Measurements from ENCODE around the gene DDX55. TPM values are rescaled to one million over a fixed set of nuclear protein-coding genes. Genes with fewer than 3 reads are reported as not detected.

Gene DDX55
- total RNA-seq, 5 donors from 2014 or later (not counting 1 experiment from before 2014, with no cell fraction given), result 28.9 to 45.8 (median 41.8) TPM

DNA sequence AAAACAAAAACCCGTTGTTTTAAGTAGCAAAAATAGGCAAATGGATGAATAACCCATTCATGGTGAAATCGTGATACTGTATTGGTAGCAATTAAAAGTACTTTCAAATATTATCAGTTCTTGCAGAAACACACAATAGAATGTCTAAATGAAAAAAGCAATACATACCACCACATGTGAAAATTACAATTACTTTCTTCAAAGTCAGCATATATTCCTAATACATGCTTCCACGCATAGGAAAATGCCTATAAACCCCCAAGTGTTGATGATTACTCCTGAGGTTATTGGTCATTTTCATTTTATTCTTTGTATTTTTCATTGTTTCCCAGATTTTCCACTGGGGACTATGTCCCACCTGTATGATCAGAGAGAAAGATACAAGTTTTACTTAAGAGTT is 15.2 kb downstream of the DDX55 start:
- DNase-seq (no peak), ATAC-seq (replicated peaks in 1 of 4) (no peak)
- no peak overlapping the region for H3K4me3 Mint-ChIP-seq
- H3K4me1 Mint-ChIP-seq, result peaks cover 0 to 3% (median 2%) of the 10 kb centered on the region in 3 donors
- Histone ChIP-seq H3K4me3 (ENCODE audit: control insufficient read depth in 1 of 2, extremely low read depth in 1 of 2, low read length in 1 of 2) (no peak overlapping the region), H3K36me3 (ENCODE audit: control insufficient read depth in 2 of 2, extremely low read depth in 1 of 2, insufficient read depth in 1 of 2, low read length in 1 of 2) (peaks cover 24 to 91% of the 10 kb centered on the region in 2 donors), H3K27me3 (replicated peaks in 1 of 2; ENCODE audit: control insufficient read depth in 2 of 2, extremely low read depth in 1 of 2, insufficient read depth in 2 of 2, low read length in 1 of 2) (no peaks in the 10 kb centered on the region), H3K27ac (ENCODE audit: low read length) (no peak overlapping the region), H3K4me1 (ENCODE audit: control insufficient read depth in 1 of 2, extremely low read depth in 1 of 2, insufficient read depth in 2 of 2, low read length in 2 of 2) (peaks cover 0 to 5% of the 10 kb centered on the region in 2 experiments), H3K9me3 (no peaks in the 10 kb centered on the region)
- no peak overlapping the region for H3K27ac Mint-ChIP-seq
- no peaks in the 10 kb centered on the region for H3K27me3 Mint-ChIP-seq
- ChIA-PET CTCF (no interaction called here), POLR2A (no interaction called here)
- peaks cover 71% of the 10 kb centered on the region for H3K36me3 Mint-ChIP-seq
- H3K9me3 Mint-ChIP-seq, result no peaks in the 10 kb centered on the region
- WGBS (ENCODE audit: insufficient coverage), result no CpG with 5 or more reads among the region's 3 CpGs

DNA sequence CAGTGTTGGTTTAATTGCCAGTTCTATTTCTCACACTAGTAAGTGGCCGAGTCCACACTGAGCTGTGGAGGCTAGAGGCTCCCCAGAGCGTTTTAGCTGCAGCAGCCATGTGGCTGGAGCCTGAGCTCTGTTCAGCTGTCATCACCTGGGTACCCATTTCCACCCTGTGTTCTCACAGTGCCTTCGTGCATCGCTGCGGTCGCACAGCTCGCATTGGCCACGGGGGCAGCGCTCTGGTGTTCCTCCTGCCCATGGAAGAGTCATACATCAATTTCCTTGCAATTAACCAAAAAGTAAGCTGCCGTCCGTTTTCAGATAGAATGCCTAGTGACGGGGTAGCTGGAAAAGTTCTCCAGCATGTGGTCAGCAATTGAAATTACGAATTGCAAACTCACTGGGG is 15.7 kb downstream of the DDX55 start:
- DNase-seq, result no peak
- Mint-ChIP-seq H3K4me3 (no peak overlapping the region), H3K4me1 (peaks cover 0 to 3% (median 2%) of the 10 kb centered on the region in 3 donors), H3K27me3 (no peaks in the 10 kb centered on the region), H3K9me3 (no peaks in the 10 kb centered on the region), H3K27ac (no peak overlapping the region), H3K36me3 (peaks cover 70% of the 10 kb centered on the region)
- no peak overlapping the region for H3K4me3 ChIP-seq (ENCODE audit: control insufficient read depth in 1 of 2, extremely low read depth in 1 of 2, low read length in 1 of 2)
- H3K27ac ChIP-seq (ENCODE audit: low read length), result no peak overlapping the region
- H3K4me1 ChIP-seq (ENCODE audit: control insufficient read depth in 1 of 2, extremely low read depth in 1 of 2, insufficient read depth in 2 of 2, low read length in 2 of 2), result peaks cover 0 to 5% of the 10 kb centered on the region in 2 experiments
- no peaks in the 10 kb centered on the region for H3K9me3 ChIP-seq
- ChIA-PET CTCF (no interaction called here), POLR2A (no interaction called here)
- peaks cover 27 to 91% of the 10 kb centered on the region in 2 donors for H3K36me3 ChIP-seq (ENCODE audit: control insufficient read depth in 2 of 2, extremely low read depth in 1 of 2, insufficient read depth in 1 of 2, low read length in 1 of 2)
- no peaks in the 10 kb centered on the region for H3K27me3 ChIP-seq (replicated peaks in 1 of 2; ENCODE audit: control insufficient read depth in 2 of 2, extremely low read depth in 1 of 2, insufficient read depth in 2 of 2, low read length in 1 of 2)
- no peak for ATAC-seq (replicated peaks in 1 of 4)
- WGBS (ENCODE audit: insufficient coverage), result 98% methylated on average over 9 of the region's 13 CpGs

DNA sequence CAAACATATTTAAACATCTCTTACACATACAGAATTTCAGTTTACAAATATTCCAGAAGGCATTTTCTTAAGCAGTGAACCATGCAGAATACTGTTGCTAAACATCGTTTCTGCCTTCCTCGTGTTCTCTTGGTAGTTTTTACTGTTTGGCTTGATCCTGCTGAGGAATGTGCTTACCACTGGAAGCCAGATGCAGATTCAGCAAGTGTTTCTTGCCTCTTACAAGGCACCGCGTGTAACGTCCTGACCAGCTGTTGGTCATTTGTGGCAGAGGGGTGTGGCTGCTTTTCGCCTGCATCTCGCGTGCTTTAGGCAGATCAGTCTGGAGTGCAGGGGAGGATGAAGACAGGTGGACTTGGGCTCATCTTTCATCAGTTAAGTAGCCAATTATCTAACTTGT is 19.2 kb downstream of the DDX55 start:
- ChIA-PET POLR2A (no interaction called here), CTCF (interaction anchor here in 1 of 2 donors (0.6 kb wide), 1 partner anchor 280 kb away, joined by 3 read pairs; no protein-coding TSS in a partner anchor)
- H3K4me3 Mint-ChIP-seq, result no peak overlapping the region
- Histone ChIP-seq H3K36me3 (ENCODE audit: control insufficient read depth in 2 of 2, extremely low read depth in 1 of 2, insufficient read depth in 1 of 2, low read length in 1 of 2) (peaks cover 12 to 84% of the 10 kb centered on the region in 2 donors), H3K4me3 (ENCODE audit: control insufficient read depth in 1 of 2, extremely low read depth in 1 of 2, low read length in 1 of 2) (no peak overlapping the region), H3K9me3 (no peaks in the 10 kb centered on the region), H3K4me1 (ENCODE audit: control insufficient read depth in 1 of 2, extremely low read depth in 1 of 2, insufficient read depth in 2 of 2, low read length in 2 of 2) (peaks cover 0 to 5% of the 10 kb centered on the region in 2 experiments), H3K27me3 (replicated peaks in 1 of 2; ENCODE audit: control insufficient read depth in 2 of 2, extremely low read depth in 1 of 2, insufficient read depth in 2 of 2, low read length in 1 of 2) (no peaks in the 10 kb centered on the region), H3K27ac (ENCODE audit: low read length) (no peak overlapping the region)
- no peak for ATAC-seq (replicated peaks in 1 of 4)
- H3K4me1 Mint-ChIP-seq, result peaks cover 2 to 3% (median 3%) of the 10 kb centered on the region in 3 donors
- no peak for DNase-seq
- H3K9me3 Mint-ChIP-seq, result no peaks in the 10 kb centered on the region
- peaks cover 60% of the 10 kb centered on the region for H3K36me3 Mint-ChIP-seq
- H3K27ac Mint-ChIP-seq, result no peak overlapping the region
- 85% methylated on average over 6 of the region's 8 CpGs for WGBS (ENCODE audit: insufficient coverage)
- no peaks in the 10 kb centered on the region for H3K27me3 Mint-ChIP-seq

DNA sequence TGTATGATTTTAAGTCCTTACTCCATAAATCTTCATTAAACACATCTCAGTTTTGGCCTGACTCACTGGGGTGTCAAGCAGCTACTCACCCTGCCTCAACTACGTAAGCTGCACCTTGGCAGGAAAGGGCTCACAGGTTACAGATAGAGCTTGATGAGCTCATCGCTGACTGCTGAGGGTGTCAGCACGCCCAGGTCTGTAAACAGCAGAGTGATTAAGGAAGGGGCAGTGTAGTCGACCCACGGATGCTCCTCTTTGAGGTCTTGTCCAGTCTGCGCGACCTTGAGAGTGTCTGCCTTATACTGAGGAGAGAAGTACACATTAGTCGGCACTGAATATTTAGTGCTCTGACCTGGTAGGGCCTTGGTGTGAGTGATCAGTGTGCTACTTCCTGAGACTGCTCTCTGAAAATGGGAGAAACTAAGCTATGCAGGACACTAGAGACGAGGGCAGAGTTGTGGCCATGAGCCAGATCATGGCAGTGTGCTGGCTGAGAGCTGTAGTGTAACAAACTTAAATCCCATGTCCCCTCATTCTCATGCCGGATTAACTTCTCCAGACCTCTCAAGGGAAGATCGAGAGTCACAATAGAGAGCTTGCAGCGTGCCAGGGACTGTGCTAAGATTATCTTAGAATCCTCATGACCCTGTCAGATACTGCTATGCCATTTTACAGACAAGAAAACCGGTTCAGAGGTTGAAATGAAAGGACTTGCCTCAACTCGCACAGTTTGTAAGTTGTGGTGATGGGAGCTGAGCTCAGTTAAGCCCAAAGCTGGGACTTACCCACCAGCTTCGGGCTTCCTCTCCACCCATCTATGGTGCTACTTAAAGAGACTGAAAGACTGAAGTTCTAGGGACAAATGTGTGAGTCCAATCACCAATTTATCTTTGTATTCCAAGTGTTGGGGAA is 20.0 kb downstream of the DDX55 start:
- ATAC-seq (replicated peaks in 1 of 4) (no peak), DNase-seq (no peak)
- Mint-ChIP-seq H3K4me1 (peaks cover 2 to 6% (median 3%) of the 10 kb centered on the region in 3 donors), H3K27me3 (no peaks in the 10 kb centered on the region), H3K9me3 (no peaks in the 10 kb centered on the region), H3K36me3 (peaks cover 61% of the 10 kb centered on the region), H3K27ac (no peak overlapping the region), H3K4me3 (no peak overlapping the region)
- Histone ChIP-seq H3K36me3 (ENCODE audit: control insufficient read depth in 2 of 2, extremely low read depth in 1 of 2, insufficient read depth in 1 of 2, low read length in 1 of 2) (peaks cover 15 to 84% of the 10 kb centered on the region in 2 donors), H3K4me1 (ENCODE audit: control insufficient read depth in 1 of 2, extremely low read depth in 1 of 2, insufficient read depth in 2 of 2, low read length in 2 of 2) (peaks cover 0 to 5% of the 10 kb centered on the region in 2 experiments), H3K27me3 (replicated peaks in 1 of 2; ENCODE audit: control insufficient read depth in 2 of 2, extremely low read depth in 1 of 2, insufficient read depth in 2 of 2, low read length in 1 of 2) (no peaks in the 10 kb centered on the region), H3K4me3 (ENCODE audit: control insufficient read depth in 1 of 2, extremely low read depth in 1 of 2, low read length in 1 of 2) (no peak overlapping the region), H3K27ac (ENCODE audit: low read length) (no peak overlapping the region), H3K9me3 (no peaks in the 10 kb centered on the region)
- WGBS (ENCODE audit: insufficient coverage), result 92% methylated on average over 8 of the region's 15 CpGs
- ChIA-PET CTCF (interaction anchor here in 1 of 2 donors (0.5 to 0.6 kb wide), 2 partner anchors 407 to 1624 kb away, joined by 3 read pairs; no protein-coding TSS in a partner anchor), POLR2A (no interaction called here)

GRCh38 chr12:123633379-123634141 is 31.7 kb downstream of the DDX55 start, which contains the start of the genes EIF2B1 and GTF2H3:
Gene EIF2B1, minus strand, starts transcription at chr12:123633686. Its CDS starts 129 bp downstream, at chr12:123633557.
Gene GTF2H3, plus strand, starts transcription at chr12:123633829. Its CDS starts 31 bp downstream, at chr12:123633860.
- Histone ChIP-seq H3K9me3 (no peaks in the 10 kb centered on the region), H3K27ac (ENCODE audit: low read length) (peak within 1 kb of the TSS; percentile 80), H3K4me1 (ENCODE audit: control insufficient read depth in 1 of 2, extremely low read depth in 1 of 2, insufficient read depth in 2 of 2, low read length in 2 of 2) (peaks cover 5 to 18% of the 10 kb centered on the region in 2 experiments), H3K36me3 (ENCODE audit: control insufficient read depth in 2 of 2, extremely low read depth in 1 of 2, insufficient read depth in 1 of 2, low read length in 1 of 2) (peaks cover 0 to 26% of the 10 kb centered on the region in 2 donors), H3K4me3 (ENCODE audit: control insufficient read depth in 1 of 2, extremely low read depth in 1 of 2, low read length in 1 of 2) (peak within 1 kb of the TSS; percentile 69 to 91), H3K27me3 (replicated peaks in 1 of 2; ENCODE audit: control insufficient read depth in 2 of 2, extremely low read depth in 1 of 2, insufficient read depth in 2 of 2, low read length in 1 of 2) (no peaks in the 10 kb centered on the region)
- ChIA-PET CTCF (interaction anchor here in 1 of 2 donors (0.6 kb wide), 1 partner anchor 317 kb away, joined by 7 read pairs; no protein-coding TSS in a partner anchor), POLR2A (no interaction called here)
- H3K4me3 Mint-ChIP-seq, result peak within 1 kb of the TSS; percentile 87 to 94 (median 90)
- no peaks in the 10 kb centered on the region for H3K9me3 Mint-ChIP-seq
- peaks cover 25 to 40% (median 26%) of the 10 kb centered on the region in 3 donors for H3K4me1 Mint-ChIP-seq
- H3K27me3 Mint-ChIP-seq, result no peaks in the 10 kb centered on the region
- peak; percentile 88 to 98 (median 96) for DNase-seq
- under 1% methylated on average over 51 of the region's 52 CpGs for WGBS (ENCODE audit: insufficient coverage)
- H3K36me3 Mint-ChIP-seq, result peaks cover 21% of the 10 kb centered on the region
- peak within 1 kb of the TSS; percentile 92 to 95 for H3K27ac Mint-ChIP-seq
- peak; percentile 91 to 98 (median 96) for ATAC-seq (replicated peaks in 1 of 4)

DNA sequence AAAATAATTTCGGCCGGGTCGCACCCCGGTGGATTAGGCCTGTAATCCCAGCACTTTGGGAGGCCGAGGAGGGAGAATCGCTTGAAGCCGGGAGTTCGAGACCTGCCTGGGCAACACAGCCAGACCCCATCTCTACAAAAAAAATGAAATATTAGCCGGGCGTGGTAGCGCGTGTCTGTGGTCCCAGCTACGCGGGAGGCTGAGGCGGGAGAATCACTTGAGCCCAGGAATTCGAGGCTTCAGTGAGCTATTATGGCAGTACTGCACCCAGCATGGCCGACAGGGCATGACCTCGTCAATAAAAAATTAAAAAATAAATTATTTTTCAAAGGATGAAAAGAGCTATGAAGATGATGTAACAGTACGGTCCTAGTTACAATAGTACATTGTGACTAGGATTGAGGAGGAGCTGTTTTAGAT is 32.3 kb downstream of the DDX55 start:
- no peaks in the 10 kb centered on the region for H3K27me3 ChIP-seq (replicated peaks in 1 of 2; ENCODE audit: control insufficient read depth in 2 of 2, extremely low read depth in 1 of 2, insufficient read depth in 2 of 2, low read length in 1 of 2)
- peak overlapping the region; percentile 92 to 95 for H3K27ac Mint-ChIP-seq
- H3K9me3 Mint-ChIP-seq, result no peaks in the 10 kb centered on the region
- 15% methylated on average over 11 of the region's 19 CpGs for WGBS (ENCODE audit: insufficient coverage)
- no peak for ATAC-seq (replicated peaks in 1 of 4)
- H3K4me1 Mint-ChIP-seq, result peaks cover 25 to 40% (median 26%) of the 10 kb centered on the region in 3 donors
- CTCF ChIA-PET, result interaction anchor here in 1 of 2 donors (0.6 kb wide), 1 partner anchor 317 kb away, joined by 7 read pairs; no protein-coding TSS in a partner anchor
- H3K4me1 ChIP-seq (ENCODE audit: control insufficient read depth in 1 of 2, extremely low read depth in 1 of 2, insufficient read depth in 2 of 2, low read length in 2 of 2), result peaks cover 5 to 18% of the 10 kb centered on the region in 2 experiments
- H3K4me3 Mint-ChIP-seq, result peak overlapping the region; percentile 87 to 94 (median 90)
- H3K4me3 ChIP-seq (ENCODE audit: control insufficient read depth in 1 of 2, extremely low read depth in 1 of 2, low read length in 1 of 2), result peak overlapping the region; percentile 69 to 91
- POLR2A ChIA-PET, result interaction anchor here in 1 of 2 donors (0.8 kb wide), 1 partner anchor 79 kb away, joined by 4 read pairs; no protein-coding TSS in a partner anchor
- DNase-seq, result peak in 1 of 35 experiments; percentile 4
- H3K27ac ChIP-seq (ENCODE audit: low read length), result peak overlapping the region; percentile 80
- H3K27me3 Mint-ChIP-seq, result no peaks in the 10 kb centered on the region
- peaks cover 16% of the 10 kb centered on the region for H3K36me3 Mint-ChIP-seq
- peaks cover 0 to 20% of the 10 kb centered on the region in 2 donors for H3K36me3 ChIP-seq (ENCODE audit: control insufficient read depth in 2 of 2, extremely low read depth in 1 of 2, insufficient read depth in 1 of 2, low read length in 1 of 2)
- H3K9me3 ChIP-seq, result no peaks in the 10 kb centered on the region

Measured in T-cell (primary cell).